Measurements from ENCODE around the gene RBMXL2.

DNA sequence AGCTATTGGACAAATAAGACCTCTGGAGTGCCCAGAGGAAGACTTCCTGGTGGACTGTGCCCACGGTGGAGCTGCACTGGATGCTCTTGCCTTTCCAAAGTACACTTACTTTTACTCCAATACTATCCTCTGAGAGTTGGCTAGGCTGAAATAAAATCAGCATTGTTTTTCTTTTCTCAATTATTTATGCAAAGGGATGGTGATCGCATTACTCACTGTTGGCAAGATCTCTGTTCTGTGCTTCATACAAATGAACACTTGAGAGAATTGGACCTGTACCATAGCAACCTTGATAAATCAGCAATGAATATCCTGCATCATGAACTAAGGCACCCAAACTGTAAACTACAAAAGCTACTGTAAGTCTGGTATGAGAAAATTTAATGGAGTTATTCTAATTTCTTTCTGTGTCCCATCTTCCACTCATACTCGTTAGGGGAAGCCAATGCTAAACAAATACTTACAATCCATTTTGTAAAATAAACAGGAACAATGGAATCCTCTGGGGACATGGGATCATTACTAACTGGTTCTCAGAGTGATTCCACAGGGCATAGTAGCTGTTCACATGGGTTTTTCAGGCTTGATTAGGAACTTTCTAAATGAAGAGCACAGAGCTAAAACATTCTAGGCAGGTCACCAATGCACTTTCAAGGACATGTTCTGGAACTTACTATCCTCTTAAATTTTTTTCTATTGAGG lies 42.2 kb upstream of the RBMXL2 start:
- TF ChIP-seq EZH2 (IDR thresholded peaks at IDR 0.05; ENCODE audit: borderline replicate concordance, low read length), result no peak
- TF ChIP-seq, protein P1, sequence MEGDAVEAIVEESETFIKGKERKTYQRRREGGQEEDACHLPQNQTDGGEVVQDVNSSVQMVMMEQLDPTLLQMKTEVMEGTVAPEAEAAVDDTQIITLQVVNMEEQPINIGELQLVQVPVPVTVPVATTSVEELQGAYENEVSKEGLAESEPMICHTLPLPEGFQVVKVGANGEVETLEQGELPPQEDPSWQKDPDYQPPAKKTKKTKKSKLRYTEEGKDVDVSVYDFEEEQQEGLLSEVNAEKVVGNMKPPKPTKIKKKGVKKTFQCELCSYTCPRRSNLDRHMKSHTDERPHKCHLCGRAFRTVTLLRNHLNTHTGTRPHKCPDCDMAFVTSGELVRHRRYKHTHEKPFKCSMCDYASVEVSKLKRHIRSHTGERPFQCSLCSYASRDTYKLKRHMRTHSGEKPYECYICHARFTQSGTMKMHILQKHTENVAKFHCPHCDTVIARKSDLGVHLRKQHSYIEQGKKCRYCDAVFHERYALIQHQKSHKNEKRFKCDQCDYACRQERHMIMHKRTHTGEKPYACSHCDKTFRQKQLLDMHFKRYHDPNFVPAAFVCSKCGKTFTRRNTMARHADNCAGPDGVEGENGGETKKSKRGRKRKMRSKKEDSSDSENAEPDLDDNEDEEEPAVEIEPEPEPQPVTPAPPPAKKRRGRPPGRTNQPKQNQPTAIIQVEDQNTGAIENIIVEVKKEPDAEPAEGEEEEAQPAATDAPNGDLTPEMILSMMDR (conservative IDR thresholded peaks at IDR 0.05 in 1 of 2, IDR thresholded peaks at IDR 0.05 in 1 of 2; ENCODE audit: extremely low read depth in 1 of 2, insufficient read depth in 1 of 2, low read depth in 1 of 2, low read length in 2 of 2), result no peak

Data from mammary epithelial cell (primary cell).